K562 (cell line): ENCODE measurements around the gene PARK7. TPM values are rescaled to one million over a fixed set of nuclear protein-coding genes. Genes with fewer than 3 reads are reported as not detected.

ENCODE experiments used
- ATAC-seq: fragments of 200-7000 bp; cut with Tn5 transposase; 3 replicates; pipeline ENCODE4 v1.9.1; 2020; ENCODE audit warnings: moderate library complexity
- BruUV-seq: library from RNA; stranded (reverse); fragments of 400-500 nt; replicated peaks from 2 replicates; lab custom pipeline; 2021; lab: Mats Ljungman, UMichigan
- CTCF ChIA-PET: fragments of 300-600 bp; formaldehyde crosslinking; extraction: SDS; loops from one replicate; lab custom pipeline; 2021; ENCODE audit warnings: low intra/inter-chr PET ratio; lab: Yijun Ruan, JAX
- POLR2A ChIA-PET: fragments of 300-600, 350-650 bp; sonication (Branson Sonifier 250); formaldehyde crosslinking; extraction: SDS; loops from one replicate; lab custom pipeline; 2021; ENCODE audit warnings: antibody characterized with exemption, inconsistent platforms; lab: Yijun Ruan, JAX
- DNase-seq, 4 experiments: peaks; one replicate each; pipeline versions ENCODE4 v3.0.0 to v3.0.0-alpha.2; 2011 to 2018; ENCODE audit warnings: low spot score in 3 of 4, mixed read lengths in 3 of 4; ENCODE audit errors: extremely low read depth in 1 of 4
- FAIRE-seq: peaks from 2 replicates; lab custom pipeline; 2011; peaks lifted over from hg19 to GRCh38; lab: Jason Lieb, UNC
- H2AFZ ChIP-seq: 2 replicates; pipeline ENCODE4 v1.6.0; 2011; ENCODE audit warnings: low read depth, low read length, control low read depth, inconsistent platforms
- H3K27ac ChIP-seq: fragments of 200-600 bp; 3 replicates; pipeline ENCODE4 v1.8.0; 2011; ENCODE audit warnings: low read depth, mild to moderate bottlenecking, control low read depth, inconsistent platforms, low read length, moderate library complexity, mixed read lengths; ENCODE audit errors: extremely low read depth
- H3K27me3 ChIP-seq, 2 experiments: fragments of 300-600 bp in 1 of 2; 2 replicates in 1 of 2; 3 replicates in 1 of 2; pipeline versions ENCODE4 v1.6.0 to v1.8.0; 2011; ENCODE audit warnings: inconsistent platforms in 2 of 2, low read length in 2 of 2, mild to moderate bottlenecking in 1 of 2, mixed read lengths in 1 of 2, moderate library complexity in 1 of 2; ENCODE audit not compliant: control insufficient read depth in 2 of 2, insufficient read depth in 2 of 2
- H3K36me3 ChIP-seq: fragments of 300-600 bp; 3 replicates; pipeline ENCODE4 v1.8.0; 2011; ENCODE audit warnings: mild to moderate bottlenecking, low read length, inconsistent platforms; ENCODE audit not compliant: control insufficient read depth, insufficient read depth
- H3K4me1 ChIP-seq, 2 experiments: fragments of 200-600 bp in 1 of 2; replicated peaks in 1 of 2; 2 replicates in 1 of 2; 3 replicates in 1 of 2; pipeline versions ENCODE4 v1.5.1 to v1.8.0; 2011; ENCODE audit warnings: inconsistent platforms in 2 of 2, low read length in 2 of 2, mild to moderate bottlenecking in 1 of 2, mixed read lengths in 1 of 2, moderate library complexity in 1 of 2; ENCODE audit not compliant: control insufficient read depth in 2 of 2, insufficient read depth in 2 of 2
- H3K4me2 ChIP-seq: 2 replicates; pipeline ENCODE4 v1.6.1; 2011; ENCODE audit warnings: low read length, control low read depth, inconsistent platforms, mixed read lengths; ENCODE audit not compliant: insufficient read depth
- H3K4me3 ChIP-seq: fragments of 200-600 bp; sonication (generic), shearing (Covaris generic); 2 replicates; pipeline ENCODE4 v1.5.1; 2016; ENCODE audit warnings: control low read depth, inconsistent platforms
- H3K79me2 ChIP-seq: fragments of 200-600 bp; 3 replicates; pipeline ENCODE4 v1.8.0; 2011; ENCODE audit warnings: low read length, inconsistent platforms; ENCODE audit not compliant: control insufficient read depth, insufficient read depth
- H3K9ac ChIP-seq, 2 experiments: 2 replicates each; pipeline versions ENCODE4 v1.6.0 to v1.6.1; 2011; ENCODE audit warnings: low read depth in 2 of 2, low read length in 2 of 2, control low read depth in 1 of 2, inconsistent platforms in 1 of 2, mild to moderate bottlenecking in 1 of 2, mixed read lengths in 1 of 2; ENCODE audit not compliant: insufficient read depth in 1 of 2
- H3K9me1 ChIP-seq: one replicate; pipeline ENCODE4 v1.6.0; 2011; ENCODE audit warnings: inconsistent platforms, mild to moderate bottlenecking, low read length, moderate library complexity; ENCODE audit not compliant: control insufficient read depth, insufficient read depth
- H3K9me3 ChIP-seq: replicated peaks from 2 replicates; pipeline ENCODE4 v1.5.1; 2011; ENCODE audit warnings: low read depth, low read length, inconsistent platforms; ENCODE audit not compliant: control insufficient read depth, insufficient read depth
- H4K20me1 ChIP-seq: replicated peaks from 2 replicates; pipeline ENCODE4 v1.6.1; 2011; ENCODE audit warnings: low read length, inconsistent platforms, mixed read lengths; ENCODE audit not compliant: control insufficient read depth, insufficient read depth
- E4F1 ChIP-seq: fragments of 250-450 bp; sonication (Bioruptor Pico); IDR thresholded peaks from 2 replicates; pipeline ENCODE4 v1.5.0; 2021; ENCODE audit warnings: mild to moderate bottlenecking, borderline replicate concordance
- HDGF ChIP-seq: fragments of 450-650 bp; IDR thresholded peaks from 2 replicates; pipeline ENCODE4 v1.6.1; 2016
- HMG20B ChIP-seq: fragments of 250-450 bp; sonication (Bioruptor Pico); IDR thresholded peaks from 2 replicates; pipeline ENCODE4 v1.5.0; 2021; ENCODE audit warnings: mild to moderate bottlenecking
- HOMEZ ChIP-seq: fragments of 250-450 bp; sonication (Bioruptor Pico); IDR thresholded peaks from 2 replicates; pipeline ENCODE4 v1.4.0; 2020; ENCODE audit warnings: mild to moderate bottlenecking, moderate library complexity
- IRF1 ChIP-seq: sonication (generic); formaldehyde crosslinking; IDR thresholded peaks from 2 replicates; pipeline ENCODE4 v1.8.0; 2022; ENCODE audit warnings: missing genetic modification reagents, mild to moderate bottlenecking, borderline replicate concordance
- KAT8 ChIP-seq: fragments of 450-650 bp; IDR thresholded peaks from 2 replicates; pipeline ENCODE4 v1.6.1; 2016; ENCODE audit warnings: low read depth, mild to moderate bottlenecking
- LCOR ChIP-seq: sonication (generic); formaldehyde crosslinking; IDR thresholded peaks from 2 replicates; pipeline ENCODE4 v1.8.0; 2022; ENCODE audit warnings: mild to moderate bottlenecking, missing genetic modification reagents
- MEIS2 ChIP-seq: fragments of 450-650 bp; IDR thresholded peaks from 2 replicates; pipeline ENCODE4 v1.6.1; 2014; ENCODE audit warnings: mild to moderate bottlenecking; ENCODE audit not compliant: partially characterized antibody
- NR2F6 ChIP-seq: fragments of 450-650 bp; formaldehyde crosslinking; IDR thresholded peaks from 2 replicates; pipeline ENCODE4 v1.4.0; 2020; ENCODE audit warnings: mild to moderate bottlenecking
- NR4A1 ChIP-seq, 2 experiments: fragments of 250-450 bp in 1 of 2; fragments of 450-650 bp in 1 of 2; sonication (Bioruptor Pico) in 1 of 2; IDR thresholded peaks; 2 replicates each; pipeline versions ENCODE4 v1.4.0 to v1.6.1; 2016 to 2020; ENCODE audit warnings: mild to moderate bottlenecking in 2 of 2, missing compliant biosample characterization in 1 of 2, missing genetic modification characterization in 1 of 2, moderate library complexity in 1 of 2
- PCBP1 ChIP-seq: fragments of 200-400 bp; formaldehyde crosslinking; IDR thresholded peaks from 2 replicates; pipeline ENCODE4 v1.6.1; 2018; ENCODE audit warnings: mild to moderate bottlenecking, low read depth, low read length; ENCODE audit not compliant: poor library complexity, severe bottlenecking
- PPARD ChIP-seq: fragments of 250-450 bp; sonication (Bioruptor Pico); IDR thresholded peaks from 2 replicates; pipeline ENCODE4 v1.8.0; 2022; ENCODE audit warnings: inconsistent platforms, mild to moderate bottlenecking, moderate library complexity
- SMARCB1 ChIP-seq: IDR thresholded peaks from 2 replicates; pipeline ENCODE4 v1.6.1; 2011; ENCODE audit warnings: improper control_type of control experiment, low read depth; ENCODE audit not compliant: insufficient read length
- SMARCC2 ChIP-seq: fragments of 450-650 bp; IDR thresholded peaks from 2 replicates; pipeline ENCODE4 v1.6.1; 2017; ENCODE audit warnings: antibody characterized with exemption, moderate library complexity, mild to moderate bottlenecking, low read depth
- ZBTB8A ChIP-seq: fragments of 450-650 bp; IDR thresholded peaks from 2 replicates; pipeline ENCODE4 v1.6.1; 2018; ENCODE audit warnings: mild to moderate bottlenecking, moderate library complexity; ENCODE audit not compliant: partially characterized antibody
- ZNF398 ChIP-seq: fragments of 250-450 bp; sonication (Bioruptor Pico); IDR thresholded peaks from 2 replicates; pipeline ENCODE4 v1.8.0; 2021; ENCODE audit warnings: moderate library complexity, mild to moderate bottlenecking, inconsistent platforms
- ZZZ3 ChIP-seq: fragments of 450-650 bp; IDR thresholded peaks from 2 replicates; pipeline ENCODE4 v1.6.1; 2016; ENCODE audit warnings: antibody characterized with exemption, mild to moderate bottlenecking, moderate library complexity
- WGBS: fragments of 100-300 bp; shearing (Covaris generic); methylation state at CpG from one replicate; pipeline ENCODE4 v1.1.6; 2016; ENCODE audit warnings: low coverage, mixed read lengths; ENCODE audit not compliant: insufficient coverage; ENCODE audit errors: missing lambda C conversion rate; 5-methylcytosine and 5-hydroxymethylcytosine counted together
- in situ Hi-C: fragments of 300-500 bp; cut with MboI; formaldehyde crosslinking; loops from 4 replicates; pipeline ENCODE4 v1.15.0; 2018; ENCODE audit warnings: inconsistent platforms, mixed read lengths
- intact Hi-C: fragments of 100-400 bp; cut with micrococcal nuclease; formaldehyde crosslinking; loops from 2 replicates; pipeline ENCODE4 v1.14.2; 2022
- polyA plus RNA-seq, 8 experiments: library from polyadenylated mRNA; depleted of rRNA in 4 of 8; stranded (reverse) in 5 of 8; unstranded in 3 of 8; fragments of >200 nt; fragmentation: Nextera tagmentation in 2 of 8; fragmentation: Illumina TruSeq in 1 of 8; extraction: Ambion mirVana in 2 of 8; extraction: Trizol in 1 of 8; gene quantifications; 2 replicates each; pipeline versions ENCODE4 v1.2.1 to v1.2.3, GENCODE V29; 2011 to 2014; ENCODE audit warnings: inconsistent platforms in 1 of 8, missing spikeins in 1 of 8
- total RNA-seq, 7 experiments: library from RNA; depleted of rRNA in 6 of 7; stranded (reverse); fragments of >200 nt in 6 of 7; fragmentation: Illumina TruSeq in 2 of 7; extraction: Trizol in 2 of 7; gene quantifications; 2 replicates each; pipeline versions ENCODE4 v1.2.1 to v1.2.3, GENCODE V29; 2011 to 2021; ENCODE audit warnings: low replicate concordance in 1 of 7

The PARK7 gene
- total and polyA plus RNA-seq, 9 of the 15 experiments (the other 6 are each of a cell fraction or from before 2014, with no cell fraction given) = 374 to 1,298 (median 484) TPM

- Histone ChIP-seq H3K4me1 (peaks cover 2 to 14% of the 10 kb centered on the region in 2 experiments; a peak in 4 of 5 replicates), H4K20me1 (no peaks in the 10 kb centered on the region; the same call in 1 of the 2 replicates), H3K4me2 (no peak overlapping the region), H3K27me3 (no peaks in the 10 kb centered on the region), H3K9ac (no peak overlapping the region), H3K9me1 (no peaks in the 10 kb centered on the region), H3K79me2 (no peaks in the 10 kb centered on the region), H3K36me3 (no peaks in the 10 kb centered on the region), H3K4me3 (no peak overlapping the region), H3K9me3 (no peaks in the 10 kb centered on the region), H3K27ac (no peak overlapping the region), H2AFZ (no peak overlapping the region)
- no TSS peak for BruUV-seq
- CTCF ChIA-PET = interaction anchor here (0.6 kb wide), 1 partner anchor 340 kb away, joined by 3 read pairs; no protein-coding TSS in a partner anchor
- DNase-seq (no peak), FAIRE-seq (no peak), ATAC-seq (no peak)
- in situ Hi-C loops = loop anchor here (5.0 to 10.0 kb wide), 2 partner anchors 34 to 346 kb away; no protein-coding TSS in a partner anchor
- intact Hi-C loops = no loop called here
- POLR2A ChIA-PET = no interaction called here
- WGBS = 23% methylated on average over 4 of the region's 4 CpGs
- TF ChIP-seq ZBTB8A (no peak), HOMEZ (CRISPR knock-in tag) (no peak), NR2F6 (CRISPR knock-in tag) (no peak), PPARD (CRISPR knock-in tag) (no peak), LCOR (CRISPR knock-in tag) (no peak), HDGF (no peak), NR4A1 (CRISPR knock-in tag; IDR thresholded peaks at IDR 0.05) (no peak), NR4A1 (tag; IDR thresholded peaks at IDR 0.05) (no peak), PCBP1 (no peak), ZZZ3 (no peak), MEIS2 (no peak), IRF1 (no peak), SMARCB1 (no peak), HMG20B (no peak), ZNF398 (CRISPR knock-in tag) (no peak), E4F1 (no peak), SMARCC2 (no peak), KAT8 (no peak)
Measured at GRCh38 chr1:8011016-8011415, 49.5 kb downstream of the PARK7 start.
